ENCODE measurements around the gene RALB. TPM values are rescaled to one million over a fixed set of nuclear protein-coding genes. Genes with fewer than 3 reads are reported as not detected.

Gene RALB
- total RNA-seq, 1 experiment from 2014 or later = 24.6 TPM

DNA sequence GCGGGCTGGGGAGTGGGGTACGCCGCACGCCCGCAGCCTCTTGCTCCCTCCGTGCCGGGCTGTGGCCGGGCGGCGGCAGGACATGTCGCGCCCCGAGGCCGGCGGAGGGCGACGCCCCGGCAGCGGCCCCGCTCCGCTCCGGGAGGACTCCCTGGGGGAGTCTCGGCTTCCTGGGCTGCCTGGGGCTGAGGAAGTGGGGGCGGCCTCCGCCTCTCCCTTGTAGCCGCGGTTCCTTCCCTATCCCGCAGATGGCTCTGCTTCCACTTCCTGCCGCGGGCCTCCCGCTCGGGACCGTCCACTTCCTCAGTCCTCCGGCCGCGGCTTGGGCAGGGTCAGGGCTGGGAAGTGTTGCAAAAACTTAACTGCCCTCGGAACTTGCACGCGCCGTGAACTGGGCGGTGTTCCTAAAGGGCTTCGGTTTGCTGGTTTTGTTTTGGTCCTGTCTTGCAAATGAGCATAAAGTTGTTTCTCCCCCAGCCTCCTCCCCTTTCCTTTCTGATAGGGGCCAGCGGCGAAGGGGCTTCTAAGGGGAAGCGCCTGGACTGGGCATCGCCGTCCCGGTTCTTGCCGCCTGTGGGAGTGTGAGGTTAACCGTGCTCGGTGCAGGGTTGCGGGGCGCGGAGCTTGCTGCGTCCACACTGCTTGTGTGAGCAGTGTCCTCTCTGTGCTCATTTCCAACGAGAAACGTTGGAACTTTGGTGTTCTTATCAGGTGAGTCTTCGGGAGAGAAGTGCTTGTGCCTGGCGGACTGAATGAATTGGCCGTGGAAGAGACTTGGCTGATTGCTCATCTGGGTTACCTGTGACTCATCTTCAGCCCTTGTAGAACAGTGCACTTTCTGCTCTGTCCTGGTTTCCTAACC is 600 bp downstream of the RALB start:
- Histone ChIP-seq H3K56ac (ENCODE audit: insufficient read length, low read depth, low read length) (no peak overlapping the region), H3K27ac (ENCODE audit: insufficient read length, low read depth, low read length) (no peak overlapping the region), H3K9me3 (ENCODE audit: control insufficient read depth, low read depth, low read length) (no peaks in the 10 kb centered on the region), H4K5ac (ENCODE audit: insufficient read length, low read depth, low read length) (no peak overlapping the region), H2BK12ac (ENCODE audit: insufficient read length, low read depth, low read length) (no peak overlapping the region), H3K18ac (ENCODE audit: insufficient read length, low read depth, low read length) (no peak overlapping the region), H3K4ac (ENCODE audit: low read depth, low read length) (no peak overlapping the region), H2BK20ac (ENCODE audit: low read depth, low read length, poor library complexity, severe bottlenecking) (no peak overlapping the region), H4K91ac (ENCODE audit: insufficient read length, low read depth, low read length) (no peak overlapping the region), H3K4me1 (ENCODE audit: insufficient read depth, low read length) (no peaks in the 10 kb centered on the region), H4K8ac (replicated peaks; ENCODE audit: insufficient read length, low read depth, low read length) (no peak overlapping the region), H2AK5ac (ENCODE audit: insufficient read length, low read length) (no peak overlapping the region), H3K23ac (ENCODE audit: insufficient read length, low read depth, low read length) (no peak overlapping the region), H2BK5ac (ENCODE audit: insufficient read length, low read length) (no peak overlapping the region), H3K9ac (ENCODE audit: extremely low read depth, insufficient read length, low read length) (peak overlapping the region; percentile 29), H3K79me2 (ENCODE audit: insufficient read depth, low read length) (no peaks in the 10 kb centered on the region), H3T11ph (ENCODE audit: low read length) (no peak overlapping the region), H3K23me2 (ENCODE audit: insufficient read length, low read depth, low read length, poor library complexity, severe bottlenecking) (peaks cover 12% of the 10 kb centered on the region), H2AFZ (ENCODE audit: low read length) (no peak overlapping the region), H2BK15ac (ENCODE audit: low read depth, low read length) (no peak overlapping the region), H4K20me1 (ENCODE audit: control insufficient read depth, insufficient read depth, insufficient read length) (no peaks in the 10 kb centered on the region), H3K4me2 (ENCODE audit: insufficient read depth, insufficient read length, low read length) (peak overlapping the region; percentile 81), H3K79me1 (ENCODE audit: insufficient read depth, low read depth, low read length, poor library complexity, severe bottlenecking) (no peaks in the 10 kb centered on the region), H3K27me3 (ENCODE audit: insufficient read depth, low read length) (peaks cover 17% of the 10 kb centered on the region; the same call in 1 of the 2 replicates), H3K14ac (ENCODE audit: insufficient read depth, low read length) (peak overlapping the region; percentile 6; the same call in 1 of the 2 replicates), H2BK120ac (ENCODE audit: low read depth, low read length, poor library complexity, severe bottlenecking) (no peak overlapping the region)
- peak; percentile 71 for DNase-seq
- TF ChIP-seq, protein P1, sequence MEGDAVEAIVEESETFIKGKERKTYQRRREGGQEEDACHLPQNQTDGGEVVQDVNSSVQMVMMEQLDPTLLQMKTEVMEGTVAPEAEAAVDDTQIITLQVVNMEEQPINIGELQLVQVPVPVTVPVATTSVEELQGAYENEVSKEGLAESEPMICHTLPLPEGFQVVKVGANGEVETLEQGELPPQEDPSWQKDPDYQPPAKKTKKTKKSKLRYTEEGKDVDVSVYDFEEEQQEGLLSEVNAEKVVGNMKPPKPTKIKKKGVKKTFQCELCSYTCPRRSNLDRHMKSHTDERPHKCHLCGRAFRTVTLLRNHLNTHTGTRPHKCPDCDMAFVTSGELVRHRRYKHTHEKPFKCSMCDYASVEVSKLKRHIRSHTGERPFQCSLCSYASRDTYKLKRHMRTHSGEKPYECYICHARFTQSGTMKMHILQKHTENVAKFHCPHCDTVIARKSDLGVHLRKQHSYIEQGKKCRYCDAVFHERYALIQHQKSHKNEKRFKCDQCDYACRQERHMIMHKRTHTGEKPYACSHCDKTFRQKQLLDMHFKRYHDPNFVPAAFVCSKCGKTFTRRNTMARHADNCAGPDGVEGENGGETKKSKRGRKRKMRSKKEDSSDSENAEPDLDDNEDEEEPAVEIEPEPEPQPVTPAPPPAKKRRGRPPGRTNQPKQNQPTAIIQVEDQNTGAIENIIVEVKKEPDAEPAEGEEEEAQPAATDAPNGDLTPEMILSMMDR (conservative IDR thresholded peaks at IDR 0.05) = peak; percentile 46; the same call in 2 of the 3 replicates
- Mint-ChIP-seq H3K9me3 (no peaks in the 10 kb centered on the region; a peak in 2 of 5 replicates), H3K4me1 (peaks cover 33 to 34% of the 10 kb centered on the region in 2 experiments), H3K27me3 (ENCODE audit: low read depth) (peaks cover 55% of the 10 kb centered on the region), H3K36me3 (ENCODE audit: insufficient read depth in 1 of 3, low read depth in 3 of 3) (peaks cover 0 to 4% (median 1%) of the 10 kb centered on the region in 3 experiments; a peak in 5 of 7 replicates), H3K4me3 (peak overlapping the region; percentile 86 to 91), H3K27ac (peak overlapping the region in 1 of 3 experiments; percentile 17; a peak in 1 of 7 replicates)
- WGBS (ENCODE audit: extremely low coverage, insufficient read length, low lambda C conversion rate) = no CpG with 5 or more reads among the region's 60 CpGs

Measured in H9 (cell line).